H1 (cell line): ENCODE results near the gene CLP1. TPM values are rescaled to one million over a fixed set of nuclear protein-coding genes. Genes with fewer than 3 reads are reported as not detected.

Experiments used
- CEBPB ChIP-seq: IDR thresholded peaks from 2 replicates; pipeline ENCODE4 v1.6.1; 2012; ENCODE audit warnings: low read depth, low read length
- HDAC2 ChIP-seq, 2 experiments: fragments of 300-600 bp in 1 of 2; sonication (generic) in 1 of 2; IDR thresholded peaks; 2 replicates each; pipeline ENCODE4 v1.6.1; 2011 to 2012; ENCODE audit warnings: low read depth in 2 of 2, low read length in 2 of 2, mild to moderate bottlenecking in 2 of 2, moderate library complexity in 2 of 2, borderline replicate concordance in 1 of 2, inconsistent platforms in 1 of 2
- KDM1A ChIP-seq: fragments of 200-600, 300-600 bp; sonication (generic); IDR thresholded peaks from 2 replicates; pipeline ENCODE4 v1.7.1; 2016; ENCODE audit warnings: mild to moderate bottlenecking, low read length, borderline replicate concordance
- RNF2 ChIP-seq: fragments of 200-900, 300-1000 bp; sonication (generic); IDR thresholded peaks from 2 replicates; pipeline ENCODE4 v1.7.1; 2016; ENCODE audit warnings: borderline replicate concordance, low read depth, mild to moderate bottlenecking, antibody characterized with exemption, low read length; ENCODE audit not compliant: poor library complexity, severe bottlenecking; ENCODE audit errors: missing control alignments
- RXRA ChIP-seq: IDR thresholded peaks from 2 replicates; pipeline ENCODE4 v1.6.1; 2011; ENCODE audit warnings: low read depth, mild to moderate bottlenecking, low read length, moderate library complexity; ENCODE audit not compliant: insufficient read depth
- USF2 ChIP-seq: IDR thresholded peaks from 2 replicates; pipeline ENCODE4 v1.6.1; 2011; ENCODE audit warnings: low read length, improper control_type of control experiment
- polyA plus RNA-seq, 7 experiments: library from polyadenylated mRNA; depleted of rRNA in 3 of 7; stranded (reverse) in 5 of 7; unstranded in 2 of 7; fragments of >200 nt in 5 of 7; fragments of 200-250 nt in 2 of 7; gene quantifications; 1 replicate in 5 of 7; 2 replicates in 1 of 7; 4 replicates in 1 of 7; pipeline versions ENCODE4 v1.2.1 to v1.2.3, GENCODE V29; 2011 to 2013; ENCODE audit warnings: missing spikeins in 2 of 7, mixed read lengths in 2 of 7
- total RNA-seq: library from RNA; stranded (reverse); fragmentation: NEBNext Ultra II Directional; extraction: Animal tissue kit (Norgen Biotek cat#: 25700); gene quantifications from 2 replicates; pipeline ENCODE4 v1.2.1, GENCODE V29; 2021

CLP1 gene
- total and polyA plus RNA-seq, 2 of the 8 experiments (the other 6 are each of a cell fraction or from before 2014, with no cell fraction given): 29.4 to 29.9 TPM

- TF ChIP-seq RNF2 (no peak), HDAC2 (IDR thresholded peaks at IDR 0.05; ENCODE audit: borderline replicate concordance in 1 of 2, low read depth in 2 of 2, low read length in 2 of 2) (no peak), CEBPB (no peak), USF2 (no peak), KDM1A (no peak), RXRA (no peak)
Measured at GRCh38 chr11:57703341-57703740, 45.8 kb downstream of the CLP1 start (continued).
